ENCODE measurements around the gene C8G. TPM values are rescaled to one million over a fixed set of nuclear protein-coding genes. Genes with fewer than 3 reads are reported as not detected.

The C8G gene
- total RNA-seq, 2 donors from 2014 or later, result not detected

GRCh38 chr9:136980669-136981478 lies 35.8 kb downstream of the C8G start:
- WGBS, result 93% methylated on average over 16 of the region's 16 CpGs
- Histone ChIP-seq H3K27me3 (replicated peaks; ENCODE audit: insufficient read depth) (peaks cover 1% of the 10 kb centered on the region), H3K27ac (no peak overlapping the region)

DNA sequence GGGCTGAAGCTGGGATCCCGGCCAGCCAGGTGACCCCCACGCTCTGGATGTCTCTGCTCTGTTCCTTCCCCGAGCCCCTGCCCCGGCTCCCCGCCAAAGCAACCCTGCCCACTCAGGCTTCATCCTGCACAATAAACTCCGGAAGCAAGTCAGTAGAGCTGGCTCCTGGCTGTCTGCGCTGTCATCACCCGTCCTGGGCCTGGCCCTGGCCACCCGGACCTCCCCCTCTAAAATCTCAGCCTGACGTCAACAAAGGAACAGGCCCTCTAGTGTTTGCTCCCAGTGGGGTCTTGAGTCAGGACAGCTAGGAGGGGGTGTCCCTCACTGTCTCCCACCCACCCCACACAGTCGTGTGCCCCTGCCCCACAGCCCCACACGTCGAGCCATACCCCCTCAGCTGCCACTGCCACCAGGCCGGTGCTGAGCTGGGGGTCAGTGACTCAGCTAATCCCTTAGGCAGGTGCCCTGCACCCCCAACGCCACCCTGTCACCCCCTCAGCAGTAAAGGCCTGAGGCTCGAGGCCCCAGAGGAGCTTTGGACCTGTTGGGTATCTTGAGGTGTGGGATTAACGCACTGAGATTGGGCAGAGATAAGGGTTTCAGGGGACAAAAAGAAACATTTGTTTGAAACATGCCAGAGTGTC lies 36.7 kb downstream of the C8G start:
- 58% methylated on average over 16 of the region's 17 CpGs for WGBS
- intact Hi-C loops (cut with DNase I), result no loop called here

More at GRCh38 chr9:136980669-136981478, 35.8 kb downstream of the C8G start:
- Histone ChIP-seq H3K4me3 (no peak overlapping the region), H3K4me1 (replicated peaks) (no peaks in the 10 kb centered on the region), H3K9me3 (no peaks in the 10 kb centered on the region), H3K36me3 (no peaks in the 10 kb centered on the region)
- no peak for DNase-seq (ENCODE audit: low spot score)
- no peak for TF ChIP-seq POLR2AphosphoS5 (IDR thresholded peaks at IDR 0.05)
- TF ChIP-seq POLR2A (IDR thresholded peaks at IDR 0.05), result no peak
- TF ChIP-seq, protein P1, sequence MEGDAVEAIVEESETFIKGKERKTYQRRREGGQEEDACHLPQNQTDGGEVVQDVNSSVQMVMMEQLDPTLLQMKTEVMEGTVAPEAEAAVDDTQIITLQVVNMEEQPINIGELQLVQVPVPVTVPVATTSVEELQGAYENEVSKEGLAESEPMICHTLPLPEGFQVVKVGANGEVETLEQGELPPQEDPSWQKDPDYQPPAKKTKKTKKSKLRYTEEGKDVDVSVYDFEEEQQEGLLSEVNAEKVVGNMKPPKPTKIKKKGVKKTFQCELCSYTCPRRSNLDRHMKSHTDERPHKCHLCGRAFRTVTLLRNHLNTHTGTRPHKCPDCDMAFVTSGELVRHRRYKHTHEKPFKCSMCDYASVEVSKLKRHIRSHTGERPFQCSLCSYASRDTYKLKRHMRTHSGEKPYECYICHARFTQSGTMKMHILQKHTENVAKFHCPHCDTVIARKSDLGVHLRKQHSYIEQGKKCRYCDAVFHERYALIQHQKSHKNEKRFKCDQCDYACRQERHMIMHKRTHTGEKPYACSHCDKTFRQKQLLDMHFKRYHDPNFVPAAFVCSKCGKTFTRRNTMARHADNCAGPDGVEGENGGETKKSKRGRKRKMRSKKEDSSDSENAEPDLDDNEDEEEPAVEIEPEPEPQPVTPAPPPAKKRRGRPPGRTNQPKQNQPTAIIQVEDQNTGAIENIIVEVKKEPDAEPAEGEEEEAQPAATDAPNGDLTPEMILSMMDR (IDR thresholded peaks at IDR 0.05), result no peak
- intact Hi-C loops (cut with DNase I), result no loop called here

DNA sequence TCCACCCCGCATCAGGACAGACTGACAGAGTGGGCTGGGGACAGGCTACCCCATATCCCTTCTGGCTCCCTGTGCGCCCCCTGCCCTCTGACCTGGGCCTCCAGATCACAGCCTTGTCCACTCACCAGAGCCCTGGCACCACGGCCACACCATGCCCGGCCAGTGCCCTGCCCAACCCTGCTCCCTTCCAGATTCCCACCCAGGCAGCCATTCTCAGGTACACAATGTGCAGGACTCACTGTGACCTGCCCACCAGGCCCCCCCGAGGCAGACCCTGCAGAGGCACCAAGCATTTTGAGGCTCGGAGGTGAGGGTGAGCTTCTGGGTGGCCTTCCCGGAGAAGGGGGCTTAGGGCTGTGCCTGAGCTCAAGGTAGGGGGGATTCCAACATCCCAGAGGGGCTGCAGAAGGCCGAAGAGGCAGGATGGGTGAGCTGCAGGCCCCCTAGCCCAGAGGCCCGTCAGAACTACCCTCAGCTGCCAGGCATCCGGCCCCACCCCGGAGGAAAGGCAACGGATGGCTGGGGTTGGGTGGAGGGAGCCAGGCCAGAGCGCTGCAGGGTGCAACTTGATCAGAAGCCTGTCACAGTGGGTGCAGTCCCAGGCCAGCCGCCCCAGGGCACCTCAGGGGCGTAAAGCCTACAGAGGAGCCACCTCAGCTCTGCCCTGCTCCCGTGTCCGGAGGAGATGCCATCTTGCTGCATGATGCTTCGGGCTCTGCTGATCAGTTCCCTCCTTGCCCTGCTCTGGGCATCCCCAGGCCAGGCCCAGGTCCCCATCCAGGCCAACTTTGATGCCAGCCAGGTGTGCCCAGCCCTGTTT lies 37.4 kb downstream of the C8G start, which contains the start of gene LCNL1:
LCNL1 (plus strand) TSS at position 762 of the 820 bp plus-strand sequence. CDS start 594 bp downstream, outside the sequence.
- Histone ChIP-seq H3K4me1 (replicated peaks) (no peaks in the 10 kb centered on the region), H3K36me3 (no peaks in the 10 kb centered on the region), H3K9me3 (no peaks in the 10 kb centered on the region), H3K4me3 (no peak within 1 kb of the TSS), H3K27me3 (replicated peaks; ENCODE audit: insufficient read depth) (peaks cover 1% of the 10 kb centered on the region), H3K27ac (no peak within 1 kb of the TSS)
- TF ChIP-seq POLR2A (IDR thresholded peaks at IDR 0.05), result no peak
- TF ChIP-seq POLR2AphosphoS5 (IDR thresholded peaks at IDR 0.05), result no peak
- TF ChIP-seq, protein P1 (IDR thresholded peaks at IDR 0.05), result no peak
- no peak for DNase-seq (ENCODE audit: low spot score)
- WGBS, result 79% methylated on average over 16 of the region's 18 CpGs
- intact Hi-C loops (cut with DNase I), result no loop called here

More for the DNA sequence above, 36.7 kb downstream of the C8G start:
- H3K4me1 ChIP-seq (replicated peaks), result no peaks in the 10 kb centered on the region
- H3K36me3 ChIP-seq, result no peaks in the 10 kb centered on the region
- DNase-seq (ENCODE audit: low spot score), result no peak
- H3K4me3 ChIP-seq, result no peak overlapping the region
- H3K27me3 ChIP-seq (replicated peaks; ENCODE audit: insufficient read depth), result peaks cover 1% of the 10 kb centered on the region
- no peaks in the 10 kb centered on the region for H3K9me3 ChIP-seq
- H3K27ac ChIP-seq, result no peak overlapping the region
- TF ChIP-seq POLR2AphosphoS5 (IDR thresholded peaks at IDR 0.05) (no peak), POLR2A (IDR thresholded peaks at IDR 0.05) (no peak)
- TF ChIP-seq, protein P1 (IDR thresholded peaks at IDR 0.05), result no peak

- intact Hi-C loops (cut with DNase I), result no loop called here
- TF ChIP-seq, protein P1 (IDR thresholded peaks at IDR 0.05), result no peak
- TF ChIP-seq POLR2AphosphoS5 (IDR thresholded peaks at IDR 0.05), result no peak
- no peak for TF ChIP-seq POLR2A (IDR thresholded peaks at IDR 0.05)
- Histone ChIP-seq H3K9me3 (no peaks in the 10 kb centered on the region), H3K4me1 (replicated peaks) (no peaks in the 10 kb centered on the region), H3K36me3 (no peaks in the 10 kb centered on the region), H3K4me3 (no peak overlapping the region), H3K27ac (no peak overlapping the region), H3K27me3 (replicated peaks; ENCODE audit: insufficient read depth) (peaks cover 1% of the 10 kb centered on the region)
- no peak for DNase-seq (ENCODE audit: low spot score)
- WGBS, result 85% methylated on average over 7 of the region's 9 CpGs
These were observed 38.1 kb downstream of the C8G start for GRCh38 chr9:136983167-136983566.

All from prostate gland (tissue), 2 donors.